HG03159 (cell line): Measurements from ENCODE around the gene VSTM1.

Experiments
- ATAC-seq: cut with Tn5 transposase; IDR thresholded peaks from one replicate; pipeline ENCODE4 v1.9.1; 2021; ENCODE audit warnings: mild to moderate bottlenecking, moderate library complexity; ENCODE audit not compliant: unreplicated experiment

Gene VSTM1

GRCh38 chr19:54013866-54014265, 49.8 kb downstream of the VSTM1 start:
- no peak for ATAC-seq

DNA sequence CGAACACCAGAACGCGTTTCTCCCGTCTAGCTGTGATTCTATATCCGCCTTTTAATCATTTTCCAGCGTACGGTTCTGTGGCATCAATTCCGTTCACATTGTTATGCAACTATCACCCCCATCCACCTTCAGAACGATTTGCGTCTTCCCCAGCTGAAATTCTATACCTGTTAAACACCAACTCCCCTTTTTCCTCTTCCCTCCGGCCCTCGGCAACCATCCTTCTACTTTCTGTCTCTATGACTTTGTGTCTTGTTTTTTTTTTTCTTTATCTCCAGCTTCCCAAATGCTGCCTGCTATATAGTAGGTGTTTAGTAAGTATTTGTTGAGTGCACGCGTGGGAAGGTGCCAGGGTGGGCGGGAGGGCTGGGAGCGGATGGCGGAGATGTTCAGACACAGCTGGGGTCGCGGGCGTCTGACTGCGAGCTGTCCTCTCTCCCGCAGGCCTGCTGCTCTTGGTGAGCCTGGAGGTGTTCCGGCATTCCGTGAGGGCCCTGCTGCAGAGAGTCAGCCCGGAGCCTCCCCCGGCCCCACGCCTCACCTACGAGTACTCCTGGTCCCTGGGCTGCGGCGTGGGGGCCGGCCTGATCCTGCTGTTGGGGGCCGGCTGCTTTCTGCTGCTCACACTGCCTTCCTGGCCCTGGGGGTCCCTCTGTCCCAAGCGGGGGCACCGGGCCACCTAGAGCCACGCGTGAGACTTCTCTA, 52.0 kb downstream of the VSTM1 start:
- ATAC-seq, result no peak

DNA sequence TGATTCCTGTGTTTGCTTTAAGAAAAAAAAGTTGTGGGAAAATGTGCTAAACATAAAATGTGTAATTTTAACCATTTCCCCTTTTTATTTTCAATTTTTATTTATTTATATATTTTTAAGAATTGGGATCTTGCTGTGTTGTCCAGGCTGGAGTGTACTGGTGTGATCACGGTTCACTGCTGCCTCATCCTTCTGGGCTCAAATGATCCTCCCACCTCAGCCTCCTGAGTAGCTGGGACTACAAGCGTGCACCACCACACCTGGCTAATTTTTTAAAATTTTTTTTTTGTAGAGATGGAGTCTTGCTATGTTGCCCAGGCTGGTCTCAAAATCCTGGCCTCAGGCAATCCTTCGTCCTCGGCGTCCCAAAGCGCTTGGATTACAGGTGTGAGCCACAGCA, 53.2 kb downstream of the VSTM1 start:
- ATAC-seq, result no peak

DNA sequence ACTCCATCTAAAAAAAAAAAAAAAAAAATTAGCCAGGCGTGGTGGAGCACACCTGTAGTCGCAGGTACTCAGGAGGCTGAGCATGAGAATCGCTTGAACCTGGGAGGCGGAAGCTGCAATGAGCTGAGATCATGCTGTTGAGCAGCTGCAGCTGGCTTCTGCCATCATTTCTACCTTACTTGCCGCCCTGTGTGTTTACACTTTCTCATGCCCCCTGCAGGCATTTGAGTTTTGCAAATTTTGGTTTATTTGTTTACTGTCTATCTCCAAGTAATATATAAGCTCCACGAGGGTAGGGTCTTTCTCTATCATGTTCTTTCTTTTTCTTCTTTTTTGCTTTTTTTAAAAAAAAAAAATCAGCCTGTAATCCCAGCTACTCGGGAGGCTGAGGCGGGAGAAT, 54.3 kb downstream of the VSTM1 start:
- no peak for ATAC-seq

DNA sequence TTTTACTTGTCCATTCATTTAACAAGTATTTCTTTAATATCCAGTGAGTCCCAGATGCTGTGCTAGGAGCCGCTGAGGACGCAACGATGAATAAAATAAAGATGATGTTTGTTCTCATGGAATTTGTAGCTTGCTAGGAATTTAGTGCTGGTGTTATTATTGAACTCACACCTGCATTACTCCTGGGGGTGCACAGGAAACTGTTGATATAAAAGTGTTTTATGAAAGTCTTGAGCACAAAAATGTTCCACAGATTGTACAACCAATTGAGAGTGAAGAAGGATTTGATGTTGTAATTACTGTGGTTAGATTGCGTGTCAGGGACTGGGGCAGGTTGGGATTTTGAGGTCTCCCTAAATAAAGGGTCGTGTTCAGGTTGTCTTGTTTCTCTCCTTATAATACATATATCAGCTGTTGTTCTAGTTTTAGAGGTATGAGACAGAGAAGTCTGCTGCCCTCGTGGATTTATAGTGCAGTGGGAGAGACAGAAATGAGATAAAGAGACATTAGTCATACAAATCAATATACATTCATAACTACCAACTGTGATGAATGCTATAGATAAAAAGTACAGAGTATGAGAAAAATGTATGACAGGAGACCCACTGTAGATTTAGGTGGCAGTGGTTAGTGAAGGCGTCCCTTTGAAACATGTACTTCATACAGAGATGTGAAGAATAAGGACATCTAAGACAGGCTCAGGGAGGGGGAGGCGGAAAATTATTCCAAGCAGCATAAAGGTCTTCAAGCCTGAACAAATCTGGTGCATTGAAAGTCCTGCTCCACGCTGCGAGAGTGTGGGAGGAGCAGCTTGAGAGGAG, 61.0 kb downstream of the VSTM1 start:
- ATAC-seq, result no peak

GRCh38 chr19:54001496-54001895, 62.2 kb downstream of the VSTM1 start:
- no peak for ATAC-seq

- no peak for ATAC-seq
Measured at GRCh38 chr19:53999694-54000093, 64.0 kb downstream of the VSTM1 start.

DNA sequence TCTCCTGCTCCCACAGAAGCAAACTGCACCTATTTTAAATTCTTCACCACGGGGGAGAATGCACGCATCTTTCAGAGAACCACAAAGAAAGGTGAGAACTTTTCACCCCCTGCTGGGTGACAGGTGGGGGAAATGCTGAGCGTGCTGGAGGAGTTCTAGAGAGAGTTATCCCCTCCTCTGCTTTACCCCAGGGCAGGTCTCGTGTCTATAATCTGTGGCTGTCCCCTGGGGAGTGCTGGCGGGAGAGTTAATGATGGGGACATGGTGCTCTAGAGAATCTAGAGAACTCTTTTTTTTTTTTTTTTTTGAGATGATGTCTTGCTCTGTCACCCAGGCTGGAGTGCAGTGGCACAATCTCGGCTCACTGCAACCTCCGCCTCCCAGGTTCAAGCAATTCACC, 65.5 kb downstream of the VSTM1 start:
- ATAC-seq, result no peak

DNA sequence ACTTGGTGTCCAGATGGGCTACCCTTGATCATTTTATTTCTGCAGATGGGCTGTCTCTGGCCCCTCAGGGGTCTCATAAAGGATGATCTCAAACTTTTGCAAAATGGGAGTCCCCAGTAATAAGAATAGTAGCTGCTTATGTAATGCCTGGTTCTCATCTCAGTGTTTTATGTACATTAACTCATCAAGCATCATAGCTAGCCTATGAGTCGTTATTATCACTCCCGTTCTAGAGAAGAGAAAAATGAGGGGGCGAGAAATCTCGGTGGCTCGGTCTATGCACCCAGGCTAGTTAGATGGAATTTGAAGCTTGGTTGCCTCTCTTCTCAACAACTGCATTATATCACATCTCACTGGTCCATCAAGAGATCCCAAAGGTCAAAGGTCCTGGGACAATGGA, 68.9 kb downstream of the VSTM1 start:
- no peak for ATAC-seq

DNA sequence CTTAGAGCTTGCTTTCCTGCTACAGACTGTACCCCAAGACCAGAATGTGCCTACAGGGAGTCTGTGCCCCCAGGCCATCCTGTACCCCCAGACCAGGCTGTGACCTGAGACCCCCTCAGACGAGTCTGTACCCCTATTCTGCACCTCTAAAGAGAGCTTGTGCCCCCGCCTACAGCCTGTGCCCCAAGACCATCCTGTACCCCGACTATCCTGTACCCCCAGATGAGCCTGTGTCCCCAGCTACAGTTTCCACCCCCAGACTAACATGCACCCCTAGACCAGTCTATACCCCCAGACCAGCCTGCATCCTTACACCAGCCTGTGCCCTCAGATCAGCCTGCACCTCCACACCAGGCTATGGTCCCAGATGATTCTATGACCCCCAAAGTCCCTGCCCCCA, 70.2 kb downstream of the VSTM1 start:
- no peak for ATAC-seq

DNA sequence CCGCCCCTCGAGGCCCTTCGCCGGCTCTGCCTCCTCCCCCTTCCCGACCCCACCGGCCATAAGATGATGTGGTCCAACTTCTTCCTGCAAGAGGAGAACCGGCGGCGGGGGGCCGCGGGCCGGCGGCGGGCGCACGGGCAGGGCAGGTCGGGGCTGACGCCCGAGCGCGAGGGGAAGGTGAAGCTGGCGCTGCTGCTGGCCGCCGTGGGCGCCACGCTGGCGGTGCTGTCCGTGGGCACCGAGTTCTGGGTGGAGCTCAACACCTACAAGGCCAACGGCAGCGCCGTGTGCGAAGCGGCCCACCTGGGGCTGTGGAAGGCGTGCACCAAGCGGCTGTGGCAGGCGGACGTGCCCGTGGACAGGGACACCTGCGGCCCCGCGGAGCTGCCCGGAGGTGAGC, 70.9 kb downstream of the VSTM1 start:
- ATAC-seq, result no peak

GRCh38 chr19:53992211-53992610, 71.5 kb downstream of the VSTM1 start:
- no peak for ATAC-seq

DNA sequence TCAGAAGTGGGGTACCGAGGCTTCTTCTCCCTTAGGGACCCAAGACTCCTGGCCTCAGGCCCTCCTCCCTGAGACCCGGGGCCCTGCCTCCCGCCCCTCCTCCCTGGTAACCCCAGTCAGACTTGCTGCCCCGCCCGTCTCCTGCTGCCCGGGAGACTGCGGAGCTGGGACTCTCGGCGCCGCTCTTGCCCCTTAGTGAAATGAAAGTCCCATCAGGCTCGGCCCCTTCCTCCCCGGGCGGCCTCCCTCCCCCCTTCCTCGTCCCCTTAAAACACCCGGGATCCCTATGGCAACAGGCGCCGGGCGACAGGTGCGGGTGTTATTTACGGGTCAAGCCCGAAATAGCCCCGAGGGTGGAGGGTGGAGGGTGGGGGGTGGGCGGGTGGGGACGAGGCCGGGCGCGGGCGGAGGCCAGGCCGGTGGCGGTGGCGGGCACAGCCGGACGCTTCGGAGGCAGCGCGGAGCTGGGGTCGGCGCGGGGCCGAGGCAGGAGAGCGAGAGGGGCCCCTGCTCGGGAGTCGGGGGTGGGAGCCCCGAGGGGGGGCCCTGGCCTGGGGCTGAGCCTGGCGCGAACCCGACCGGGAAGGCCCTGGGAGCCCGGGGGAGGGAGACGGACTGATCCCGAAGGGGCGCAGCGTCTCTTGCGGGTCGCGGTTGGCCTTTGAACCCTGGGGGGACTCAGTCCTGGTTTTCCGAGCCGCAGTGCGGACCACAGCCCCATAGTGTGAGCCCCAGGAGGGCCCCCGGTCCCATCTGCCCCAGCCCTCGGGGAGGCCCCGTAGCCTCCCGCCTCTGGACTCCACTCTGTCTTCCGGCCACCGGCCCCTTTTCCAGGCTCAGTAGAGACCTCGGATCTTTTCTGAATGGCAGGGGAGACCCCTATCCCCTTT, 72.2 kb downstream of the VSTM1 start, which contains the start of gene CACNG6:
CACNG6 (plus strand) TSS at position 414 of the 890 bp plus-strand sequence. CDS start 1,241 bp downstream, outside the sequence.
- no peak for ATAC-seq
